Loucy (cell line): ENCODE results near the gene BLOC1S2.

Experiments used
- CTCF ChIP-seq: fragments of 200-600 bp; sonication (generic); conservative IDR thresholded peaks from 2 replicates; pipeline ENCODE4 v1.5.1; 2014; ENCODE audit warnings: mild to moderate bottlenecking, antibody characterized with exemption, low read length
- EZH2phosphoT487 ChIP-seq: fragments of 200-600 bp; IDR thresholded peaks from 2 replicates; pipeline ENCODE4 v1.6.1; 2018; ENCODE audit warnings: antibody characterized with exemption, mild to moderate bottlenecking, moderate library complexity, borderline replicate concordance

- TF ChIP-seq CTCF, result no peak
- TF ChIP-seq EZH2phosphoT487, result no peak
Measured at GRCh38 chr10:100330079-100330478, 43.6 kb upstream of the BLOC1S2 start, which contains the start of gene PKD2L1.
